C4-2B (cell line): ENCODE measurements around the gene GAS7.

Experiments used
- H3K27ac ChIP-seq: fragments of 450-650 bp; 2 replicates; pipeline ENCODE4 v1.5.1; 2017
- CTCF ChIP-seq: fragments of 450-650 bp; conservative IDR thresholded peaks from 2 replicates; pipeline ENCODE4 v1.5.1; 2017; ENCODE audit warnings: mild to moderate bottlenecking
- ZFX ChIP-seq: fragments of 450-650 bp; IDR thresholded peaks from 2 replicates; pipeline ENCODE4 v1.6.1; 2017

GAS7 gene

DNA sequence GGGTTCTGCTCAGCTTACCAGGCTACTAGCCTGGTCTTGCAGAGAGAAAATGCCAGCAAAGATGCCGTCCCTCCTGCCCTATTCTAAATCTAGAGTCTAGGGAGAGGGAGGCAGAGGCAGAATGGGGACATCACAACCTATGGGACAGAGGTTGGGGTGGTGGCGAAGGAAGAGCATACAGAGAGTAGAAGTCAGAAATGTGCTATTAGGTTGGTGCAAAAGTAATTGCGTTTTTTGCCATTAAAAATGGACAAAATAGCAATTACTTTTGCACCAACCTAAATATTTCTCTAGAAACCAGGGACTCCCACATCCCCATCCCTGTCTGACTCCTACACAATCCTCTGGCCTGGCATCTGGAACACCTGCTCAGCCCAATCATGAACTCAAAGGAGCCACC, 127.7 kb downstream of the GAS7 start:
- TF ChIP-seq ZFX (no peak), CTCF (no peak)
- no peak overlapping the region for H3K27ac ChIP-seq

DNA sequence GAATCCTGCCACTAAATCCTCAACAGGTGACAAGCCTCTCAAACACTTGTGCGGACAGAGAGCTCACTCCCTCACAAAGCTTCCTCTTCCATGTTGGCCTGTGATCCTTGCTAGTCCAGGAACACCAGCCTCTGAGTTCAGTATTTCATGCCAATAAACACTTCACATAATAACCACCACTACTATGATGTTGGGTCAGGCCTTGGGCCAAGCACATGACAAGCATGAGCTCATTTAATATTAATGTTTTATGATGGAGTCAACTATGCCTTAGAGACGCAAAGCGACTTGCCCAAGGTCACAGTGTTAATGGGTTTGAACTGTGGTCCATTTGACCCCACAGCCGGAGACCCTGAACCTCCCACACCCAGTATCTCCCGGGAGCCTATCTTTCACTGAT, 129.1 kb downstream of the GAS7 start:
- TF ChIP-seq ZFX (no peak), CTCF (no peak)
- no peak overlapping the region for H3K27ac ChIP-seq

DNA sequence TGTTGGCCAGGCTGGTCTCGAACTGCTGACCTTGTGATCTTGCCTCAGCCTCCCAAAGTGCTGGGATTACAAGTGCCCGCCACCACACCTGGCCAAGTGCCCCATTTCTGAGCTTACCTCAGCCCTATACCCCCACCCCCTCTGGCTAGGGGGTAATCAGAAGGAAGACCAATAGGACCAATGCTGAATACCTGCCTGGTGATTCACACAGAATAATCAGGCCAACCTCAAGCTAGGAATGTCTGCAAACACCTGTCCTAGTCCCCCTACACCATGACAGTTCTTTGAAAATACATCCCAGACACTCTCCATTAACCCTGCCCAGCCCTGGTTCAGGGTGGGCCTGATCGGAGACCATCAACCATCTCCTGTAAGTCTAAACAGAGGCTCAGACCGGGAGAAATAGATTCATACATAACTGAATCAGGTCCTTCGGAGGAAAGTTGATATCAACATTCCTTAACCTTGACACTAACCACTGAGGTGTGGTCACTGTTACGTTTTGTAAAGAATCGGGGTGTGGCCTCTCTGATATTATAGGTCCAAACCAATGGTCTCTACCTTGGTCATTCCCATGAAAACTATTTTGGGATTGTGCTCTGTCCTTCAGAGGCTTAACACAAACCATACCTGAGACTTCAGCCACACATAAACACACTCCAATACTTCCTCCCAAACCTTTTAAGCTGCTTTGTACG, 130.8 kb downstream of the GAS7 start:
- TF ChIP-seq ZFX, result no peak
- TF ChIP-seq CTCF, result no peak
- no peak overlapping the region for H3K27ac ChIP-seq

GRCh38 chr17:10064536-10064935, 133.9 kb downstream of the GAS7 start:
- TF ChIP-seq CTCF (no peak), ZFX (no peak)
- no peak overlapping the region for H3K27ac ChIP-seq

GRCh38 chr17:10063730-10064241, 134.6 kb downstream of the GAS7 start:
- TF ChIP-seq CTCF, result no peak
- TF ChIP-seq ZFX, result no peak
- H3K27ac ChIP-seq, result no peak overlapping the region

DNA sequence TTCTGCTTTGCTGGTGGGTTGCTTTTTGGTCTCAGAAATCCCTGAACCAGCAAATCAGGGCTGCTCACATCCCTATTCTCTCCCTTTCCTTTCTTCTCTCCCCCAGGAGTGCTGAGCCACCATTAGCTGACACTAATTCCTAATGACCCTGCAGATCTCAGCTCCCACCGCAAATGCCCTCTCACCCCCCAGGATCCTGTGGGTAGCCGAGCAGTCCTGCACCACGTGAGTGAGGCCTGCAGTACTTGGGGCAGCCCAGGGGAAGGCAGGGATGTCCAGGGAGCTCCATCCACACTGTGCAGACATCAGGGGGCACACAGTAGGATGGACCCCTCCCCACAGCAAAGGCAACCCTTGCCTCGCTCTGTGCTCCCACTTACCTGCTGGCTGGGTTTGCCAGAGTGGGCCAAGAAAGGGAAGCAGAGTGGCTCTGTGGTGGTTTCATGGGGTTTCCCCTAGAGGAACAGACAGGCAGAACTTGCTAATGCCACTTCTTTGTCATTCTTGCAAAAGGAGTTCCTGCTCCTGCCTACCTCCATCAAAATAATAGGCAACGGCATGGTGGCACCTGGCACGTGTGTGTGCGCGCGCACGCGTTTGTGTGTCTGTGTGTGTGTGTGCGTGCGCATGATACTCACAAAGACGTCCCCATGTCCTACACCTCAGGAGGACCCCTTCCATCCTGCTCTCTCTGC, 135.6 kb downstream of the GAS7 start:
- no peak overlapping the region for H3K27ac ChIP-seq
- no peak for TF ChIP-seq ZFX
- no peak for TF ChIP-seq CTCF

- no peak overlapping the region for H3K27ac ChIP-seq
- TF ChIP-seq ZFX (no peak), CTCF (no peak)
Measured at GRCh38 chr17:10061111-10061845, 137.1 kb downstream of the GAS7 start.
